NCI-H2107 treated with DMSO at 0.1 percent for 48 hours (cell line): Measurements from ENCODE around the gene SH2D2A.

Experiments
- DNase-seq: peaks from one replicate; lab custom pipeline; 2025; ENCODE audit not compliant: unreplicated experiment; lab: John Stamatoyannopoulos, UW

SH2D2A gene

DNA sequence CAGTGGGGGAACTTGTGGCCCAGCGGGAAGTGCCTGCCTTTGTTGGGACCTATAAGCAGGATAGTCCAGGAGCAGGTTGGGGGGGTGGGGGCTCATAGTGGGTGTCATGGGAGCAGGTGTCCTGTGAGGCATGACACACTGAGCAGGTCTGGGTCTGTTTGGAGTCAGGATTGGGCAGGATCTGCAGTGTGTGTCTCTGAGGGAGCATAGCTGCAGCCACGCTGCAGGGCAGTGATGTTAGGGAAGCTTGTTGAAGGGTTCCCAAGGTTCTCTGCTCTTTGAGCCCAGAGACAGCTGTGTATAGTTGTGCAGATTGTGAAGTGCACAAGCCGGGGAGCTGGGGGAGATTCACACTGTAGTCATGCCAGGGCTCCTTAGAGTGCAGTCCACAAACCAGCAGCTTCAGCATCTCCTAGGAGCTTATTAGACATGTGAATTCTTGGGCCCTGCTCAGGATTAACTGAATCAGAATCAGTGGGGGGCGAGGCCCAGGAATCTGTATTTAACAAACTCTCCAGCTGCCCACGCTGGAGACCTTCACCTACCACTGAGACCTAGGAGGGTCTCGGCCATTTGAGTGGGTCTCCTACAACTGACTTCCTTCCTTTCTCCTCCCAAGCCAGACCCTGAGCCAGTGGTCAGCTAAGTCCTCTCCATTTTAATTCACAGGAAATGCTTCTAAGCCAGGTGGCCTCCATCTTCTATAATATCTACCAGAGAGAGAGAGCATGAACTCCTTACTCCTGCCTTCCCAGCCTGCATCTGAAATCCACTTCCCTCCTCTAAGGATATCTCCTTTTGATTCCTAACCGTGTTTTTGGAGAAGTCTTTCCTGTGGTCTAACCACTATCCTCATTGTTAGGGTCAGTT is 31.2 kb upstream of the SH2D2A start:
- no peak for DNase-seq

DNA sequence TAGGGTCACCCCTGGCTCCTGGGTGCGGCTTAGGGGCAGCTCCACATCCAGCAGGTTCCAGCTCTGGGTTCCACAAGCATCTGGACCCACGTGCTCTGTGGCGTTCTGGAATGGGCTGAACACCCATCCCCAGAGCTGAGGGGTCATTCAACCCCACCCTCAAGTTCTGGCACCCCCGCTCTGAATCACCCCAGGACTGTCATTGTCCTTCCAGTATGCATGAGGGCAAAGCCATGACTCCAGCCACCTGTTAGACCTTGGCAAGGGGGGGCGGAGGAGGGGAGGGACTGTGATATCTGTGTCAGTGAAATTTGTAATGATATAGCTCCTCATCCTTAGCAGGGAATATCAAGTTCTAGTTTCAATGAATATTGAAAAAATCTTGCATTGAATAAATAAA is 30.0 kb upstream of the SH2D2A start:
- no peak for DNase-seq

DNA sequence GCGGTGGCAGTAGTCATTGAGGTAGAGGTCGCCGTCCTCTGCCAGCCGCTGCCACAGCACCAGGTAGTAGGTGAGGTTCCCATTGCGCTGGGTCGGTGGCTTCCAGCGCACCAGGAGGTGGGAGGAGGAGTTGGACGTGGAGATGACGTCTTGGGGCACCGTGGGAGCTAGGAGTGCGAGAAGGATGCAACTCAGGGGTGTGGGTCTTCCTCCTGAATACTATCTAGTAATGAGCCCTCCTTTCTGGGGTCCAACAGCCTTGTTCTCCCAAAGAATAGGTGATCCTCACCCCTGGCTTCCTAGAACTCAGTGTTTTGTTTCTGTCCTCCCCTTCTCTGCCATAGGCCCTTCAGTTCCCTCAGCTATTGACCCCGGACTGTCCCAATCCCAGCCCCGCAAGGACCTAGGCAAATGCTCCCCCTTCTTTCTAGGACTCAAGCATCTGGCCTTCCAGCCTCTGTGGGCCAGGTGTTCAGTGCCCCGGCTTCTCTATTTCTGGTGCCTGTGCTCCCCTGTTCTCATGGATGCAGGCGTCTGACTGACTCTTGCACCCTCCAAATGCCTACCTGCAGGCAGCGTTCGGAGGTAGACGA is 29.4 kb upstream of the SH2D2A start:
- DNase-seq: no peak

DNA sequence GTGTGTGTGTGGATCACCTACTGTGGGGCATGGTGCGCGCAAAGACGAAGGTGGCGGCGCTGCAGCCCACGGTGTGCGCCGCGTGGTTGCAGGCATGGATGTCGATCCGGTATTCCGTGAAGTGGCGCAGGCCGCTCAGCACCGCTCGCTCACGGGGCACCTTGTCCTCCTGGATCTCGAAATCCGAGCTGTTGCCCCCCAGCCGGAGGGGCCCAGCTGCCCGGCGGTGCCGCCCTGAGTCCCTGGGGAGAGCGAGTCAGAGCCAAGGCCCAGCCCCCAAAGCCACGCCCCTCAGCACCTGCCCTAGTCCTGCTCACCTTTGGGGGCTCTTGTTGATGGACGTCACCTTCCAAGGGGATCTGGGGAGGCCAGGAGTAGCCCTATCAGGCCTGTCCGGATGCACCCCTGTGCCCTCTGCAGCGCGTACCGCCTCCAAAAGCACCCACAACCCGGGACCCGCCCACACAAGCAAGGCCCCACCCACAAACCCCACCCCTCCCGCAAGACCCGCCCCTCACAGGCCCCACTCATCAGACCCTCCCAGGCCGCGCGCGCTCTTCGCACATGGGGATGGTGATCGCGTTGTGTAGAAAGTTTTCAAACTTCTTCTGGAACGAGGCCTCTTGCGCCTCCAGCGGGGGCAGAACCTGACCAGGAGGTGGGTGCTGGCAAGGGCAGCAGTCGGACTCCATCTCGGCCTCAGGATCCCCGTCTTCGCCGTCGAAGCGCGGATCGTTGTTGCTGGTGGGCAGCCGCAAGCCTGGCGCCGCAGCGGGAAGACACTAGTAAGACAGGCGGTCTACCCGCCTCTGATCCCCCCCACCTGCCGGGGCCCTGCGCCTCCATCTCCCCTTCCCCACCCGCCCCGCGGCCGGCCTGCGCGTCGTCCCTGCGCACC is 28.7 kb upstream of the SH2D2A start:
- DNase-seq: no peak

DNA sequence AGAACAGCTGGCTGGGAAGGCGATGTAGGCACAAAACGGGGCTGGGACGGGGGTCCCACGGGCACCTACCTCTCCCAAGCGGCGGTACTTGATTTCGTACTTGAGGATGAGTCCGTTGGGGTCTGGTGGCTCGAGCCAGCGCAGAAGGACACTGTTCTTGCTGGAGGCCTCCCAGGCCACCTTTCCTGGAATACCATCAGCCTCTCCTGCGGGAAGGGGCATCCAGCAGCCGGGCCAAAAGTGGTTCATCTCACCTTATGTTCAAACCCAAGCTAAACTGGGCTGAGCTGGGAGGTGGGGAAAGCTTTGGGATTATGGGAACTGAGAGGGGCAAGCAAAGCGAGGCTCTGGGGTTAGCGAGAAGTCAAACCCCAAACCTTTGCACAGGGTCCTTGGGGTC is 28.0 kb upstream of the SH2D2A start:
- no peak for DNase-seq

DNA sequence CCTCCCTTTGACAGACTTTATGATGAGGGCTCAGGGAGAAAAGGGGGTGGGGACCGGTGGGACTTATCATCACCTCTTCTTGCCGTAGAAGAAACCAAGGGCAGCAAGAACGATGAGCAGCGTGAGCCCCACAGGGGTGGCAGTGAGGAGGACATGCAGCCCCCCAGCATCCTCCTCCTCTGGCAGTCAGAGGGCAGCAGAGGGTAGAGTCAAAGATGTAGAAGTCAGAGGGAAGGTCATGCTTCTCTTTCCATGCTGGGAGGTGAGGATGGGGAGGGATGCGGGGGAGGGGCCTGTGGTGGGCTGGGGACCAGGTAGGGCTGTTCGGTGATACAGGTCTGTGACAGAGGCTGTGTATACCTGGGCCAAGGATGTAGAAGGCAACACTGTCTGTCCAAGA is 27.5 kb upstream of the SH2D2A start:
- DNase-seq: no peak

DNA sequence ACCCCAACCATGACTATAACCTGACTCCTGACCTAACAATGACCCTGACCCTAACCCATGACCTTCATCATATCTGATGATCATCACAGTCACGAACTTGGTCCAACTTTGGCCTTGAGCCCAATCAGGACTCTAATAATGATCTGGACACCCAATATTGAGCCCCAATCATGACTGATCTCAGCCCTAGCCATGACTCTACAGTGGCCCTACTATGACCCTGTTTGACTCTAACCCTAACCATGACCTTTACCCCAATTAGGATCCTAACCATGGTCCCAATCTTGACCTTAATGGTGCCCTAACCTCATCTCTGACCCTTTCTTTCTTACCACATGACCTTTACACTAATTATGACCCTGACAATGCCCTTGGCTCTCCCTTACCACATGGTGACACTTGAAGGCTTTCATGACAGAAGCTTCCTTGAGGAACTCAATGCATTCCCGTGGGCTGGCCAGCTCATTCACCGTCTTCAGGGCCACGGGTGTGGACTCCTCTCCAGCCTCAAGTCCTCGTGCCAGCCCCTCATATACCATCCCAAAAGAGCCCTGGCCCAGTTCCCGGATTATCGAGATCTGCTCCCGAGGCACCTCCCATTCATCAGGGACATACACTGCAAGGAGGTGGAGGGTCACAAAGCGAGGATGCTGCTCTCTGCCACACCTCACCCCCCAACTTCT is 26.1 kb upstream of the SH2D2A start:
- no peak for DNase-seq

DNA sequence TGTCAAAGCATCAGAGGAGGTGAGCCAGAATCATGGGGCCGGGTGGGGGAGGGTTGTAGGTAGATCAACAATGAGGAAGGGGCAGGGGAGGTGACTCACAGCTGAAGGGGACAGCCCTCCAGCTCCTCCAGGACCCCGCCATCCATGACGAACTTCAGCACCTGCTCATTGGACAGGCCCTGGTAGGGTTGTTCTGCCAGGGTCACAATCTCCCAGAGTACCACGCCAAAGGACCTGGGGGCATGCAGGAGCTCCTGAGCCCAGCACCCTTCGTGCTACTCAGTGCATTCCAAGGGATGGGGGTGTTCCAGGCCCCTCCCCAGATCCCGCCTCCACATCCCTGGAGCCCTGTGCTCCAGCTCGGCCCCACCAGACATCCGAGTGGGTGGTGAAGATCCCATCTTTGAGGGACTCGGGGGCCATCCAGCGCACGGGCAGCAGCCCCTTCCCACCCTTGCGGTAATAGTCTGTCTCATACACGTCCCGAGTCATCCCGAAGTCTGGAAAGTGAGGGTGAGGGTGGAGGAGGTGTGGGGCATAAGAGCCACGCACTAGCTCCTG is 24.7 kb upstream of the SH2D2A start:
- no peak for DNase-seq

DNA sequence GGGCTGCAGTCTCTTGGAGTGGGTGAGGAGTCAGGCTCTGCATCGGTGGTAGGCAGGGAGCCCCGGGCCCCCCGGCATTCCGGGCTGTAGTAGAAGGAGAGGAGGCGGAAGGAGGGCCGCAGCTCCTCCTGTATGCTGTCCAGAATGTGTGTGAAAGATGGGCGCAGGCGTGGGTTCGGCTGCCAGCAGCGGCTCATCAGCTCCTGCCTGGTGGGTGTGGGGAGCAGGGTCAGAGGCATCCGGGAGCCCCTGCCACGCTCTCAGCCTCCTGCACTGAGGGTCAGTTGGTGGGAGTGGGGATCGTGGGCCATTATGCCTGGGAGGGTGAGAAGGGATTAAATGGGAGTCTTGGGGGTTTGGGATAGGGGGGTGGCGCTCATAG is 24.2 kb upstream of the SH2D2A start:
- DNase-seq: no peak

DNA sequence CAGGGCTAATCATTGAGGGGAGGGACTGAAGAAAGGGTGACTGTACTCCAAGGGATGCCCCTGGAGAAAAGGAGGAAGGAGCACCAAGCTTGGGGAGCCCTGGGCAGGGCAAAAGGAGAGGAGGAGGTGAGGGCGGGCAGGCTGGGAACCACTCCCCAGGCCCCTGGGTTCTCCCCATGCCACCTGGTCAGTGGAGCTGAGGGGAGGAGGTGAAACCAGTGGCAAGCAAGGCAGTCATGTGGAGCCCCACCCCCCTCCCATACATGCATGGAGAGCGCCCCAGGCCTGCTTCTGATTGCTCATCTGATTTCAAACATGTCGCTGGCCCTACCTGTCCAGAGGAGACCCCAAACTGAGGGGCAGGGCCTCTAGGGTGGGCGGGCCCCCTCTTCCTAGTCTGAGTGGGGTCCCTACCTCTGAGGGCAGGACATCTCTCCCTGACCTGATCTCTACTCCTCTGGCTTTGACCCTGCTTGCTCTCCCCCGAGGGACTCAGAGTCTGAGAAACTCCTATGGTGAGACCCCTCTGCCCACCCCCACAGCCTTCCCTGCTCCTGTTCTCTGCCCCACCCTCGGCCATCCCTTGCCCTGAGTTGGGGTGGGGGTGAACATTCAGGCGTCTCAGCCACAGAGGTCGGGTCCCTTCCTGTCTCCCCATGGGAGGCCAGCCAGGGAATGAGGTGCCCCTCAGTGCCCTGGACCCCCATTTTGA is 23.7 kb upstream of the SH2D2A start:
- DNase-seq: no peak

DNA sequence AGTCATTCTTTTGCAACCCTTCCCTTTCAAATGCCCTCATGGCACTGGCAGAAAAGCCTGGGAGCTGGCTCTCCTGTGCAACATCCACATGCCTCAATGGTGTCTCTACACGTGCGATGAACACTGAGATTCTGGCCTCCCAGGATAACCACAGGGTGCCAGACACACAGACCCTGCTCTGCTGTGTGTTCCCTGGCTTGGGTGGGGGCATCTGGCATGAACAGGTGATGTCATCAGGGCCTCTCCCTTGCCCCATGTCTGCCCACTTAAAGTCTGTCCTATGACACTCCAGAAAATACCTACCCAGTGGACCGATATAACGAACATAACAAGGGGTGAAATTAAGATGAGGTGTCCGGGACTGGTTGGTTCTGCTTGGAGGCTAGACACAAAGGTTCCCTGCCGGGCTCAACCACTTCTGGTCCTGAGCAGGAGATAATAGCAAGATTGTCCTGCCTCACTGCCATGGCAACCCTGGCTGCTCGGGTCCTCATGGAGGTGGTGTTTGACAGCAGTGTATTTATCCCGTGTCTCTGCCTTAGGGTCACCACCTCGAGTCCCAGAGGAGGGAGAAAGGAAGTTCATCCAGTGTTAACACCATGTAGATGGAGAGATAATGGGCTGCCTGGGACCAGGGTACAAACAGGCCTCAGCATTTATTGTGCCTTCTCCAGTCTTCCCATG is 22.9 kb upstream of the SH2D2A start:
- DNase-seq: peak; percentile 16

DNA sequence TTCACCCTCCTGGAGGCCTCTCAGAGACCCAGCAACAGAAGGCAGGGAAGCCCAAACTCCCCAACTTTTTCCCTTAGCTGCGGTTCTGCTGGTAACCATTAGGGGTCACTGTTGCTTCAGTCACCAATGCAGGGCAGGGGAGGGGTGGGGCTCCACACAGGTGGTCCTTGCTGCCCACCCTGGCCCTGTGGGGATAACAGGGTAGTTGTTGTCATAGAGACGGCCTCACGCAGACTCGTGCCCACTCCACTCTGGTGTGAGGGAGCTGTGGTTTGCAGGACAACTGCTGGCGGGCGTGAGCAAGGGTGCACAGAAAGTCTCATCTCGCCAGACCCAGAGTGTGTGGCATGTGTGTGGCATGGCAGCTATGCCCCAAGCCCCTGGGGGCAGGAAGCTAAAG is 22.3 kb upstream of the SH2D2A start:
- peak; percentile 23 for DNase-seq

DNA sequence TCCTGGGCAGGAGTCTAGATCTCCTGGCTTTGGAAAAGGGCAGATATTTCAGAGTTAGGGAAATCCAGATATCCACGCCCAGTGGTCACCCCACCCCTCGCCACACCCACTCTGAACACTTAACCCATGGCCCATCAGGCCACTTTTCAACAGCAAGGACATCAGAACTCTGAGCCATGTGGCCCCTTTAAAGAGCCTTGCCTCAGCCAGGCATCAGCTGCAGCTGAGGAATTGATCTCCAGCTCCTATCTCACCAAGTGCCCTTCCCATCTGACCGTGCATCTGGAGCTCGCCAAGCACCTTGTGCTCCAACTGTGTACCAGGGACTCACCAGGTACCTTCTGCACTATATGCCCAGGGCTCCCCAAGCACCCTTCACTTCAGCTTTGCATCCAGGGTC is 20.2 kb upstream of the SH2D2A start:
- no peak for DNase-seq

DNA sequence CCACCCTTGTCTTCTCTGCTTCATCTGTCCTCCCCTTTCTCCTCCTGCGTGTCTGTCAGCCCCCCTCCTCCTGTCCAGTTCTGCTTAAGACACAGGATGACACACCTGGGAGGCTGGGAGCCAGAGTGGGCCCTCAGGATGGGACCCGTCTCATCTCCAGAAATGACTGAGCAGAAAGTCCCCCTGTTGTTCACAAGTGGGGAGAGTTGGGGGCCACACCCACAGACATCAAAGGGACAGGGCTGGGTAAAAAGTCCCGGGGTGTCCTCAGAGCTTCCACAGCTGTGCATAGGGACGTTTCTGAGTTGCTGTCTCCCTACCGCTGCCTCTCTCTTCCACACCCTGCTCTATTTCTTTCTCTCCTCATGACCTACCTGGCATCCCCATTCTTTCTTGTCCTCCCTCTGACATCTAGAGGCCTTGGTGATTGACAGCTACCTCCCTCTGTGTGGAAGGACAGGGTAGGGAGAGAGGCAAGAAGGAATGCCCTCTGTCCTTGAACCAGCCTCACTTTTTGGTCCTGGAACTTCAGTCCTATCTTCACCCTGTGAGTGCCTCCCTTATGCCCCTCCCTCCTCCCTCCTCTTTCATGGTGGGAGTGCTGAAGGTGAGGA is 19.5 kb upstream of the SH2D2A start:
- DNase-seq: no peak

DNA sequence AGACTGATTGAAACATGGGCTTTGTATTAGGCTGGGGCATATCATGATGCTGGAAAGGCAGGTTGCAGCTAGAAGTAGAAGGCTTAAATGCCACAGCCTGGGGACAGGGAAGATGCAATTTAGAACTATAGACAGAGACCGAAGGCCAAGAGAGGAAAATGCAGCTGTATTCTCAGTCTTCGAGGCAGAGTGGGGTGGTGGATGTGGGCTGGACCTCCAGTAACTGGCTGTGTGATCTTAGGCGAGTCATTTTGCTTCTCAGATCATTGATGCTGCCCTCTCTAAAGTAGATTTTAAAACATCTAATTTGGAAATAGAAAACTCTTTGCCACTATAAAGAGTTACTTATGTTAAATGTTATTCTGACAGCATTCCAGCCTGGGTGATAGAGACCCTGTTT is 17.7 kb upstream of the SH2D2A start:
- no peak for DNase-seq

DNA sequence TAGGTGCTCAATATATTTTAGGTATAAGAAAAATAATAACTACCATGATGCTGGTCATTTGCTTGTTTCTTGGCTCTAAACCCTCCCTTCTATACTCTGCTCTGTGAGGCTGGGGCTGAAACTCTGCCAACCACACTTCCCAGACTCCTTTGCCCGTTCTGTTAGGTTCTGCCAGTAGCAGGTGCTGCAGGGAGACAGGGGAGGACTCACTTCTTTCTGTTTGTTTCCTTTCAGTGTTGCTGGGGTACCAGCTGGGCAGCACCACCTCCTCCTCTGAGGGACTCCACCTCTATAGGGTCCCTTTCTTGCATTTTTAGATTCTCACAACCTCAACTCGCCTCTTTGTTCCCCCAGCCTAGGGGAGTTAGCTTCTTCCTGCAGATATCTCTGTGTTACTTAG is 17.0 kb upstream of the SH2D2A start:
- peak; percentile 14 for DNase-seq

DNA sequence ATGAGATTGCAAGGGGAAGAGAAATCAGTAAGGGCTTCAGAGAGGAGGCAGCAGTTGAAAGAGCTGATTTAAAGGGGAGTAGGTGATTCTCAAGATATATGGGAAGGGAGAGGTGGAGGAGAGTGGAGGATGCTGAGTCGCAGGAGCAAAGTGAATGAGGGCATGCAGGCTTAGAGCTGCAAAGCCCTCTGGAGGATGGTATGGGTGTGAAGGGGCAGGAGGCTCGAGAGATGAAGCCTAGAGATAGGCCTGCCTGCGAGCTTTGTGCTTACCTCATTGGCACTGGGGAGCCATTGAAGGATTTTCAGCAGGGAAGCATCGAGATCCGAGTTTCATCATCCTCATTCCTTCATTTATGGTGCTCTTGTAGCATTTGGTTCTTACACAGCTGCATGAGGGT is 15.8 kb upstream of the SH2D2A start:
- DNase-seq: no peak

DNA sequence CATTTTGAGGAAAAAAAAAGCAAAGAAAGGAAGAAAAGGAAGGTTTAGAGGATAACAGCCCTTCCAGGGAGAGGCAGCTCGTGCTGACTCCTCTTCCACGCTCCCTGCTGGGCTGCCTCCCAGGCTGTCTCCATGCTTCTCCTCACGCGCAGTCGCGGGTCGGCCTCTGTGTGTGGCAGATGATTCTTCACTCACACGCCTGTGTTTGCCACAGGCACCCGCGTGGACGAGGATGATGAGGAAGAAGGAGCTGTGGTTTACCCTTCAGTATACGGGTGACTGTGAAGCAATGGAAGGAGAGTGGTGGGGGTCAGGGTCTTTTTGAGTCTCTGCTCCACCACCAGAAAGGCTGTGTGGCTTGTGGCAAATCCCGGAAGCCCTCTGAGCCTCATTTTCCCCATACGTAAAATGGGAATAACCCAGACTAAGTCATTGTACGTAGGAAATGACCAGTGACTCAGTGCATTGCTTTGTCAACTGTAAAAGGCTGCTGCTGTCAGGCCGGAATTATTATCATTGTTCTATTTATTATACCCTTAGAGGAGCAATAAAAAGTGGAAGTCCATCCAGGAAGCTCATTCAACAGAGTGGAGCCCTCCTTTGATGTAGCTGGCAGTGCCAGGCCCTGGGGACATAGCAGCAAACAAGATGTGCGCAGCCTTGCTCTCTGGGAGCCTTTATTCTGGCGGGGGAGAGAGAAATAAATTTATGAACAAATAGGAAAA is 11.9 kb upstream of the SH2D2A start:
- DNase-seq: no peak

DNA sequence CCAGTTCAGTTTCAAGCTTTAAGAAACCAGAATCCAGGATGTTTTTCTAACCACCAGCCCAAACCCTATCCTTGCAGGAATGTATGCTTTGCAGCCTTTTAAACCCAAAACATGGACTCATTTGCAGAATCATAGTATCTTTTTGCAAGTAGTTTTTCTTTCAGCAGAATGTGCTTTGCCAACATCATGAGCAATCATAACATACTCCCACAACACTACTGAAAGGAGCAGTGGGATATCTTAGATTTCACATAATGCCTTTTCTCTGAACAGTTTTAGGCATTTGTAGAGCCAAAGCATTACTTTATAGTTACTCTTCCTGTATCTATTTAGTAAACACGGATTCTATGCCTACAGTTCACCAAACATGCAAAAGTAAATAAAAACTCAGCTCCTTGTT is 10.0 kb upstream of the SH2D2A start:
- DNase-seq: no peak
